ENCODE results near the gene INAVA. TPM values are rescaled to one million over a fixed set of nuclear protein-coding genes. Genes with fewer than 3 reads are reported as not detected.

INAVA gene
- total and polyA plus RNA-seq, 4 donors, result 0.19 to 3.1 (median 0.50) TPM

DNA sequence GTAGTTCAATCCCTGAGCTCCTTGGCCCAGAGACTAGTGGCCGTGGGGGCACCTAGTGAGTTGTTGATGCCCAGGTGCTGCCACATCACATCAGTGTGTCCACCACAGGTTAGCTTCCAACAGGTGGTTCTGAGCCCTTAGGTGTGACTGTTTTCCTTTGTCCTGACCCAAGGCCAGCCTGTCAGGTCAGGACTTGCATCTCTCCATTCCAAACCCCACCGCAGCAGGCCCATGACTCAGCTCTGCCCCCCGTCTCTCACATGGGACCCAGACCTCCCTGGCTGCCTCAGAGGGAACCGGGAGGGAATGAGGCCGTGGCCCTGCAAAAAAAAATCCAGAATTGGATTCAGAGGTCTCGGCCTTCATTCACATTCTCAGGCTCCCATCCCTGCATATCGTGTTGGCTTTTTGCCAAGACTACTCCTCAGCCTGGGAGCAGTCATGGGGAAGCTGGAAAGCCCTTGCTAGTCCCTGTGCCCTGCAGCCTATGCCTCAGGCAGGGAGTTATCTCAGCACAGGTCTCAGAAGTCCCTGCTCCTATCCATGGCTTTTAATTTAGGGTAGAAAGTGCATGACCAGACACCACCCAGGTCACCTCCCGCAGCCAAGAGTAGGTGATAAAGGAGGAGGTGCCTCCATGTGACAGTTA is 7.2 kb downstream of the INAVA start:
- 80% methylated on average over 8 of the region's 8 CpGs for WGBS
- Histone ChIP-seq H3K4me1 (ENCODE audit: control insufficient read depth in 4 of 4, insufficient read depth in 4 of 4, low read length in 3 of 4) (peaks cover 0 to 3% (median 1%) of the 10 kb centered on the region in 4 donors), H3K27ac (ENCODE audit: low read depth in 1 of 2, low read length in 2 of 2) (no peak overlapping the region)

DNA sequence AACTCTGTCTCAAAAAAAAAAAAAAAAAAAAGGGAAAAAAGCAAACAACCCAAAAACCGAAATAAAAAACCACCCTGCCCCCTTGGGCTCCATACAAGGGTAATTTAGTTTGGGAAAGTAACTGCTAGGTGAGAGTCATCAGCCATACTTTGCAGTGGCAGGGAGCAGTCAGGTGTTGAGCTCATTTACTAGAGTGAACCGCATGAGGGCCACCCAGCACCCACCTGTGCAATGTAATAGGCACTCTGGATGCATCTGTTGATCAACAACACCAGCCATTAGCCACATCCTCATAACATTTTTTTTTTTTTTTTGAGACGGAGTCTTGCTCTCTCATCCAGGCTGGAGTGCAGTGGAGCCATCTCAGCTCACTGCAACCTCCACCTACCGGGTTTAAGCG is 9.1 kb downstream of the INAVA start:
- Histone ChIP-seq H3K9ac (ENCODE audit: low read depth in 1 of 2, low read length in 2 of 2) (no peak overlapping the region), H3K27me3 (ENCODE audit: control insufficient read depth in 4 of 4, insufficient read depth in 4 of 4, low read length in 3 of 4) (no peaks in the 10 kb centered on the region), H3K4me3 (ENCODE audit: low read depth in 1 of 3, low read length in 3 of 3) (no peak overlapping the region), H3K4me1 (ENCODE audit: control insufficient read depth in 4 of 4, insufficient read depth in 4 of 4, low read length in 3 of 4) (no peaks in the 10 kb centered on the region), H3K36me3 (ENCODE audit: control insufficient read depth in 4 of 4, insufficient read depth in 3 of 4, low read depth in 1 of 4, low read length in 3 of 4) (no peaks in the 10 kb centered on the region), H3K9me3 (ENCODE audit: control insufficient read depth in 4 of 4, low read length in 3 of 4) (no peaks in the 10 kb centered on the region), H3K27ac (ENCODE audit: low read depth in 1 of 2, low read length in 2 of 2) (no peak overlapping the region)
- TF ChIP-seq HNF4A (conservative IDR thresholded peaks at IDR 0.05), result no peak
- no peak for TF ChIP-seq YY1 (IDR thresholded peaks at IDR 0.05)
- TF ChIP-seq SP1 (IDR thresholded peaks at IDR 0.05), result no peak
- 87% methylated on average over 5 of the region's 5 CpGs for WGBS
- no peak for DNase-seq (ENCODE audit: low spot score)

More for the DNA sequence above, 7.2 kb downstream of the INAVA start:
- no peak overlapping the region for H3K4me3 ChIP-seq (ENCODE audit: low read depth in 1 of 3, low read length in 3 of 3)
- no peaks in the 10 kb centered on the region for H3K36me3 ChIP-seq (ENCODE audit: control insufficient read depth in 4 of 4, insufficient read depth in 3 of 4, low read depth in 1 of 4, low read length in 3 of 4)
- H3K27me3 ChIP-seq (ENCODE audit: control insufficient read depth in 4 of 4, insufficient read depth in 4 of 4, low read length in 3 of 4), result no peaks in the 10 kb centered on the region
- TF ChIP-seq RAD21 (IDR thresholded peaks at IDR 0.05), result no peak
- no peak for TF ChIP-seq JUND (IDR thresholded peaks at IDR 0.05)
- TF ChIP-seq, protein P1, sequence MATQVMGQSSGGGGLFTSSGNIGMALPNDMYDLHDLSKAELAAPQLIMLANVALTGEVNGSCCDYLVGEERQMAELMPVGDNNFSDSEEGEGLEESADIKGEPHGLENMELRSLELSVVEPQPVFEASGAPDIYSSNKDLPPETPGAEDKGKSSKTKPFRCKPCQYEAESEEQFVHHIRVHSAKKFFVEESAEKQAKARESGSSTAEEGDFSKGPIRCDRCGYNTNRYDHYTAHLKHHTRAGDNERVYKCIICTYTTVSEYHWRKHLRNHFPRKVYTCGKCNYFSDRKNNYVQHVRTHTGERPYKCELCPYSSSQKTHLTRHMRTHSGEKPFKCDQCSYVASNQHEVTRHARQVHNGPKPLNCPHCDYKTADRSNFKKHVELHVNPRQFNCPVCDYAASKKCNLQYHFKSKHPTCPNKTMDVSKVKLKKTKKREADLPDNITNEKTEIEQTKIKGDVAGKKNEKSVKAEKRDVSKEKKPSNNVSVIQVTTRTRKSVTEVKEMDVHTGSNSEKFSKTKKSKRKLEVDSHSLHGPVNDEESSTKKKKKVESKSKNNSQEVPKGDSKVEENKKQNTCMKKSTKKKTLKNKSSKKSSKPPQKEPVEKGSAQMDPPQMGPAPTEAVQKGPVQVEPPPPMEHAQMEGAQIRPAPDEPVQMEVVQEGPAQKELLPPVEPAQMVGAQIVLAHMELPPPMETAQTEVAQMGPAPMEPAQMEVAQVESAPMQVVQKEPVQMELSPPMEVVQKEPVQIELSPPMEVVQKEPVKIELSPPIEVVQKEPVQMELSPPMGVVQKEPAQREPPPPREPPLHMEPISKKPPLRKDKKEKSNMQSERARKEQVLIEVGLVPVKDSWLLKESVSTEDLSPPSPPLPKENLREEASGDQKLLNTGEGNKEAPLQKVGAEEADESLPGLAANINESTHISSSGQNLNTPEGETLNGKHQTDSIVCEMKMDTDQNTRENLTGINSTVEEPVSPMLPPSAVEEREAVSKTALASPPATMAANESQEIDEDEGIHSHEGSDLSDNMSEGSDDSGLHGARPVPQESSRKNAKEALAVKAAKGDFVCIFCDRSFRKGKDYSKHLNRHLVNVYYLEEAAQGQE (IDR thresholded peaks at IDR 0.05), result no peak
- no peak for TF ChIP-seq SP1 (IDR thresholded peaks at IDR 0.05)
- no peak for TF ChIP-seq EGR1 (IDR thresholded peaks at IDR 0.05; ENCODE audit: low read depth in 2 of 2)
- no peak for TF ChIP-seq NR2F2 (IDR thresholded peaks at IDR 0.05)
- TF ChIP-seq RXRA (IDR thresholded peaks at IDR 0.05), result no peak
- TF ChIP-seq, protein P2, sequence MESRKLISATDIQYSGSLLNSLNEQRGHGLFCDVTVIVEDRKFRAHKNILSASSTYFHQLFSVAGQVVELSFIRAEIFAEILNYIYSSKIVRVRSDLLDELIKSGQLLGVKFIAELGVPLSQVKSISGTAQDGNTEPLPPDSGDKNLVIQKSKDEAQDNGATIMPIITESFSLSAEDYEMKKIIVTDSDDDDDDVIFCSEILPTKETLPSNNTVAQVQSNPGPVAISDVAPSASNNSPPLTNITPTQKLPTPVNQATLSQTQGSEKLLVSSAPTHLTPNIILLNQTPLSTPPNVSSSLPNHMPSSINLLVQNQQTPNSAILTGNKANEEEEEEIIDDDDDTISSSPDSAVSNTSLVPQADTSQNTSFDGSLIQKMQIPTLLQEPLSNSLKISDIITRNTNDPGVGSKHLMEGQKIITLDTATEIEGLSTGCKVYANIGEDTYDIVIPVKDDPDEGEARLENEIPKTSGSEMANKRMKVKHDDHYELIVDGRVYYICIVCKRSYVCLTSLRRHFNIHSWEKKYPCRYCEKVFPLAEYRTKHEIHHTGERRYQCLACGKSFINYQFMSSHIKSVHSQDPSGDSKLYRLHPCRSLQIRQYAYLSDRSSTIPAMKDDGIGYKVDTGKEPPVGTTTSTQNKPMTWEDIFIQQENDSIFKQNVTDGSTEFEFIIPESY (IDR thresholded peaks at IDR 0.05), result no peak
- TF ChIP-seq TAF1 (conservative IDR thresholded peaks at IDR 0.05), result no peak
- no peak for TF ChIP-seq HNF4G (IDR thresholded peaks at IDR 0.05)
- no peak for TF ChIP-seq HNF4A (conservative IDR thresholded peaks at IDR 0.05)
- TF ChIP-seq FOXA1 (IDR thresholded peaks at IDR 0.05), result no peak
- TF ChIP-seq YY1 (IDR thresholded peaks at IDR 0.05), result no peak
- TF ChIP-seq FOXA2 (IDR thresholded peaks at IDR 0.05), result no peak
- TF ChIP-seq, protein P3, sequence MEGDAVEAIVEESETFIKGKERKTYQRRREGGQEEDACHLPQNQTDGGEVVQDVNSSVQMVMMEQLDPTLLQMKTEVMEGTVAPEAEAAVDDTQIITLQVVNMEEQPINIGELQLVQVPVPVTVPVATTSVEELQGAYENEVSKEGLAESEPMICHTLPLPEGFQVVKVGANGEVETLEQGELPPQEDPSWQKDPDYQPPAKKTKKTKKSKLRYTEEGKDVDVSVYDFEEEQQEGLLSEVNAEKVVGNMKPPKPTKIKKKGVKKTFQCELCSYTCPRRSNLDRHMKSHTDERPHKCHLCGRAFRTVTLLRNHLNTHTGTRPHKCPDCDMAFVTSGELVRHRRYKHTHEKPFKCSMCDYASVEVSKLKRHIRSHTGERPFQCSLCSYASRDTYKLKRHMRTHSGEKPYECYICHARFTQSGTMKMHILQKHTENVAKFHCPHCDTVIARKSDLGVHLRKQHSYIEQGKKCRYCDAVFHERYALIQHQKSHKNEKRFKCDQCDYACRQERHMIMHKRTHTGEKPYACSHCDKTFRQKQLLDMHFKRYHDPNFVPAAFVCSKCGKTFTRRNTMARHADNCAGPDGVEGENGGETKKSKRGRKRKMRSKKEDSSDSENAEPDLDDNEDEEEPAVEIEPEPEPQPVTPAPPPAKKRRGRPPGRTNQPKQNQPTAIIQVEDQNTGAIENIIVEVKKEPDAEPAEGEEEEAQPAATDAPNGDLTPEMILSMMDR (IDR thresholded peaks at IDR 0.05; ENCODE audit: low read depth, low read length, missing input control), result no peak
- no peak overlapping the region for H3K9ac ChIP-seq (ENCODE audit: low read depth in 1 of 2, low read length in 2 of 2)
- no peaks in the 10 kb centered on the region for H3K9me3 ChIP-seq (ENCODE audit: control insufficient read depth in 4 of 4, low read length in 3 of 4)
- no peak for DNase-seq (ENCODE audit: low spot score)

Measured in liver (tissue), 9 donors.